ENCODE data around the gene PCYT1A. TPM values are rescaled to one million over a fixed set of nuclear protein-coding genes. Genes with fewer than 3 reads are reported as not detected.

The PCYT1A gene
- total and polyA plus RNA-seq, 2 of the 13 experiments (the other 11 are each of a cell fraction or from before 2014, with no cell fraction given), result 26.4 to 45.3 TPM

- TF ChIP-seq ZNF878 (CRISPR knock-in tag; IDR thresholded peaks at IDR 0.05), result 0 out of 2 replicates have a peak, but pooled peaks have one; percentile 2
- TF ChIP-seq HNF4A (CRISPR knock-in tag; IDR thresholded peaks at IDR 0.05), result 0 out of 2 replicates have a peak, but pooled peaks have one; percentile 23
- 0 out of 2 replicates have a peak, but pooled peaks have one; percentile 85 for TF ChIP-seq ZFP82 (CRISPR knock-in tag; IDR thresholded peaks at IDR 0.05; ENCODE audit: borderline replicate concordance)
- TF ChIP-seq CCDC6 (CRISPR knock-in tag; IDR thresholded peaks at IDR 0.05), result 0 out of 2 replicates have a peak, but pooled peaks have one; percentile 66
- TF ChIP-seq HNRNPL (IDR thresholded peaks at IDR 0.05; ENCODE audit: low read depth, low read length), result 0 out of 2 replicates have a peak, but pooled peaks have one; percentile 59
- TF ChIP-seq ZNF670 (CRISPR knock-in tag; IDR thresholded peaks at IDR 0.05; ENCODE audit: borderline replicate concordance), result peak; percentile 84; the same call in 1 of the 2 replicates
- peak; percentile 12; the same call in 1 of the 2 replicates for TF ChIP-seq MTA1 (CRISPR knock-in tag; IDR thresholded peaks at IDR 0.05; ENCODE audit: borderline replicate concordance)
- TF ChIP-seq IRF9 (CRISPR knock-in tag; IDR thresholded peaks at IDR 0.05; ENCODE audit: borderline replicate concordance), result 0 out of 2 replicates have a peak, but pooled peaks have one; percentile 17
- peak in 1 of 2 experiments; percentile 17; a peak in 1 of 4 replicates for TF ChIP-seq NR2F1 (CRISPR knock-in tag; IDR thresholded peaks at IDR 0.05)
- no peak for TF ChIP-seq ZNF136 (CRISPR knock-in tag; IDR thresholded peaks at IDR 0.05; ENCODE audit: low read depth)
Measured at GRCh38 chr3:196287090-196287439, 461 bp downstream of the PCYT1A start (continued).

DNA sequence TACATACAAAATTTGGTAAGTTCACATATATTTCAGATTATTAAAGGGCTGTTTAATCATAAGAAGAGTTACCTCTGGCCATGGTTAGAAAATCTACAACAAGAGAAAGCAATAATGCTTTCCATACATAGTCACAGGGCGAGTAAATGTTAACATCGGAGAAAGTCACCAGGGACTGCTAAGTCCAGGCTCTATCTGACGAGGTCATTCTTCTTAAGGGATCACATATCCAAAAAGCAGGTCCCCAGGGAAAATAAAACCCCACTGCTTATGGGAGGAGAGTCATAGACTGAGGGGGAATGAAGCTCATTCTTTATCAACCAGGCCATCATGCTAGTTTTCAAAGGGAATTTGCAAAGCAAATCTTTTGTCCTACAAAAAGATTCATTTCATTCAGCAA lies 3.1 kb downstream of the PCYT1A start:
- 84% methylated on average over 3 of the region's 3 CpGs for WGBS (ENCODE audit: low lambda C conversion rate)
- POLR2A ChIA-PET, result interaction anchor here (1.4 kb wide), 1 partner anchor 10 kb away, joined by 3 read pairs; no protein-coding TSS in a partner anchor
- H2AFZ ChIP-seq (ENCODE audit: low read length), result no peak overlapping the region
- BruUV-seq (replicated peaks), result no TSS peak
- no peak for DNase-seq (ENCODE audit: low spot score)
- H3K27me3 ChIP-seq (ENCODE audit: control insufficient read depth in 1 of 2, insufficient read depth in 2 of 2, low read length in 2 of 2), result no peaks in the 10 kb centered on the region; a peak in 1 of 5 replicates
- no peak for ATAC-seq
- peaks cover 50% of the 10 kb centered on the region for H3K79me2 ChIP-seq (ENCODE audit: insufficient read depth, low read length)
- no peak overlapping the region for H3K9ac ChIP-seq (ENCODE audit: insufficient read depth, low read depth, low read length)
- no peaks in the 10 kb centered on the region for H4K20me1 ChIP-seq (ENCODE audit: insufficient read depth, low read length)
- no peak for FAIRE-seq
- peaks cover 70% of the 10 kb centered on the region for H3K4me1 ChIP-seq (ENCODE audit: insufficient read depth, low read length)
- no peaks in the 10 kb centered on the region for H3K9me3 ChIP-seq (ENCODE audit: low read length)
- intact Hi-C loops (cut with micrococcal nuclease; ENCODE audit: unreplicated experiment), result no loop called here
- H3K4me2 ChIP-seq (ENCODE audit: low read depth, low read length), result peak overlapping the region; percentile 22; the same call in 1 of the 2 replicates
- peak overlapping the region; percentile 0 for H3K27ac ChIP-seq (ENCODE audit: extremely low read length, insufficient read depth, low read length)
- no peaks in the 10 kb centered on the region for H3K36me3 ChIP-seq (replicated peaks in 1 of 2; ENCODE audit: control insufficient read depth in 1 of 2, insufficient read depth in 2 of 2, low read length in 2 of 2)
- no peak overlapping the region for H3K4me3 ChIP-seq (replicated peaks in 1 of 3; ENCODE audit: insufficient read depth in 1 of 3, low read depth in 2 of 3, low read length in 3 of 3)
- CTCF ChIA-PET (ENCODE audit: low intra/inter-chr PET ratio, low total read pairs), result no interaction called here
- in situ Hi-C loops (cut with HindIII; ENCODE audit: extremely low pct_ligation_motif_present, low pct_unique_long_range_greater_than_20kb), result no loop called here
- TF ChIP-seq ZNF430 (CRISPR knock-in tag; IDR thresholded peaks at IDR 0.05), result no peak
- no peak for TF ChIP-seq EEA1 (CRISPR knock-in tag; IDR thresholded peaks at IDR 0.05; ENCODE audit: borderline replicate concordance)
- no peak for TF ChIP-seq ETV5 (CRISPR knock-in tag; IDR thresholded peaks at IDR 0.05; ENCODE audit: borderline replicate concordance)
- TF ChIP-seq THYN1 (CRISPR knock-in tag; IDR thresholded peaks at IDR 0.05; ENCODE audit: borderline replicate concordance, low read depth), result no peak
- no peak for TF ChIP-seq SMYD3 (CRISPR knock-in tag; IDR thresholded peaks at IDR 0.05)
- no peak for TF ChIP-seq ZNF83 (CRISPR knock-in tag; IDR thresholded peaks at IDR 0.05; ENCODE audit: borderline replicate concordance)
- no peak for TF ChIP-seq RNF2 (conservative IDR thresholded peaks at IDR 0.05; ENCODE audit: low read depth)
- no peak for TF ChIP-seq HMG20B (CRISPR knock-in tag; conservative IDR thresholded peaks at IDR 0.05)
- no peak for TF ChIP-seq BRCA1 (CRISPR knock-in tag; IDR thresholded peaks at IDR 0.05)
- no peak for TF ChIP-seq GPN1 (CRISPR knock-in tag; IDR thresholded peaks at IDR 0.05; ENCODE audit: borderline replicate concordance)
- TF ChIP-seq ZNF230 (CRISPR knock-in tag; IDR thresholded peaks at IDR 0.05), result no peak
- no peak for TF ChIP-seq UBTF (CRISPR knock-in tag; IDR thresholded peaks at IDR 0.05)
